ENCODE data around the gene CDC20B.
"Not testable (repeated sequence)": the region's sequence is repeated elsewhere in the genome, so short reads cannot be mapped to it uniquely, and the experiment has no call there.

The CDC20B gene

DNA sequence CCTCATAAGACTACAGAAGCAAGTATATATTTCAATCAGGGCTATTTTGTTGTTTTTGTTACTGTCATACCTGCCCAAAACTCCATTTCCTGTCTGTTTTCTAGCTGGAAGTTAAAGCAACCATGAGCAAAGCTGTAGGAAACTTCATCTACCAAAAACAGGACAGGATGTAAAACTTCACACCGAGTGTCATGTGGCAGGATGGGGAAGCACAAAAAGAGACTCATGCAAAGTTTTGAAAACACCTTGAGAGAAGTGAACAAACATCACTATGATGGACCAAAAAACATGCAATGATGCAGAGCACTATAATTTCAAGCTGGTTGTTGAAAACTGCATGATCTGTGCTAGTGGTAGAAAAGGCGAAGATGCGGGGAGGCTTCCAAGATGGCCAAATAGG is 76.8 kb downstream of the CDC20B start:
- no peak for TF ChIP-seq CTCF (IDR thresholded peaks at IDR 0.05; ENCODE audit: low read depth, low read length)
- H3K4me3 ChIP-seq (ENCODE audit: low read depth, low read length), result no peak overlapping the region
- no peak for DNase-seq (ENCODE audit: low read depth, low spot score)
- in situ Hi-C loops (cut with HindIII; ENCODE audit: low sequenced_read_pairs), result no loop called here

DNA sequence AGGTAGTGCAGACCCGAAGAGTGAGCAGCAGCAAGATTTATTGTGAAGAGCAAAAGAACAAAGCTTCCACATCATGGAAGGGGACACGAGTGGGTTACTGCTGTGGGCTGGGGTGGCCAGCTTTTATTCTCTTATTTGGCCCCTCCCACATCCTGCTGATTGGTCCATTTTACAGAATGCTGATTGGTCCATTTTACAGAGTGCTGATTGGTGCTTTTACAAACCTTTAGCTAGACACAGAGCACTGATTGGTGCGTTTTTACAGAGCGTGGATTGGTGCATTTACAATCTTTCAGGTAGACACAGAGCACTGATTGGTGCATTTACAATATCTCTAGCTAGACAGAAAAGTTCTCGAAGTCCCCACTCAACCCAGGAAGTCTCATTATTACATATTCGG is 82.0 kb downstream of the CDC20B start:
- DNase-seq (ENCODE audit: low read depth, low spot score); in situ Hi-C loops (cut with HindIII; ENCODE audit: low sequenced_read_pairs); H3K4me3 ChIP-seq (ENCODE audit: low read depth, low read length): not testable (repeated sequence)

DNA sequence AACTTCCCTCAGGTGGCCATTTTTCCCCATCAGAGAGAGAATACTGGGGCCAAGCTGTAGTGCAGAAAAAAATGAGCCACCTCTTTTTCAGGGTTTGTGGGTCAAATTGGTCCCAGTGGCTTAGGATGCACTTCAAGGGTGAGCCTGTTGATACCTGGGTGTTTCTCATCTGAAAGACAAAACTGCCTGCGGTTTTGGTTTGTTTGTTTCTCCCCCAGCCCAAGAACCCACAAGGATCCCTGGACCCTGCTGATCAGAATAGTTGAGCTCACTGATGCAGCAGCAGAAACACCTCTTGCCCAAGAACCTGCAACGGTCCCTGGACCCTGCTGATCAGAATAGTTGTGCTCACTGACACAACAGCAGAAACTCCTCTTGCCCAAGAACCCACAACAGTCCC is 83.7 kb downstream of the CDC20B start:
- H3K4me3 ChIP-seq (ENCODE audit: low read depth, low read length); DNase-seq (ENCODE audit: low read depth, low spot score); in situ Hi-C loops (cut with HindIII; ENCODE audit: low sequenced_read_pairs): not testable (repeated sequence)

DNA sequence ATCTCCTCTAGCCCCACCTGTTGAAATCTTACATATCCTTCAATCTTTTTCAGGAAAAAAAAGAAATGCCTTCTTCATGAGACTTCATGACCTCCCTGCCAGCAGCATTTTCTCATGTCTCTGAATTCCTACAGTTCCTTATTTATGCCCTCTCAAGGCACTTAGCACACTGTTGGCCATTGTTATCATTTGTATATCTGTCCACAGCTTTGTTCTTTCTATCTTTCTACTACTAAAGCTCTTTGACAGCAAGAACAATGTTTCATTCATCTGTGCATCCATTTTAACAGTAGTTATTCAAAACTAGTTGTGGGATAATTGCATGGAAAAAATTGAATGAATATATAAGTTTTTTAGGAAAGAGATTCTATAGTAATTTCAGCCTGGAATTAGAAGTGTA is 91.4 kb downstream of the CDC20B start:
- no peak overlapping the region for H3K4me3 ChIP-seq (ENCODE audit: low read depth, low read length)
- in situ Hi-C loops (cut with HindIII; ENCODE audit: low sequenced_read_pairs), result no loop called here
- no peak for DNase-seq (ENCODE audit: low read depth, low spot score)
- TF ChIP-seq CTCF (IDR thresholded peaks at IDR 0.05; ENCODE audit: low read depth, low read length), result no peak

DNA sequence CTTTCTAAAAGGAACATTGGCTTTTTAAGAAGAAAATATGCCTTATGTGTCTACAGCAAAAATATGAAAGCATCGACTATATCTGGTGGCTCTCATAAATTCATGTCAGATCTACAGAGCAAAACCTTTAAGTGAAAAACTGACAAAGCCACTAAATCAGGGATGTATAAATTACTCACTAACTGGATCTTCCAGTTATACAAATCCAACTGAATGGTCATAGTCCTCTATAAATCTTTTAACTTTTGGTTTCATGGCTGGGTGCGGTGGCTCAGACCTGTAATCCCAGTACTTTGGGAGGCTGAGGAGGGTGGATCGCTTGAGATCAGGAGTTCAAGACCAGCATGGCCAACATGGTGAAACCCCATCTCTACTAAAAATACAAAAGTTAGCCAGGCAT is 99.8 kb downstream of the CDC20B start:
- in situ Hi-C loops (cut with HindIII; ENCODE audit: low sequenced_read_pairs), result no loop called here
- no peak for TF ChIP-seq CTCF (IDR thresholded peaks at IDR 0.05; ENCODE audit: low read depth, low read length)
- DNase-seq (ENCODE audit: low read depth, low spot score), result no peak
- no peak overlapping the region for H3K4me3 ChIP-seq (ENCODE audit: low read depth, low read length)

GRCh38 chr5:55072666-55073065 is 100.3 kb downstream of the CDC20B start:
- no peak overlapping the region for H3K4me3 ChIP-seq (ENCODE audit: low read depth, low read length)
- no peak for TF ChIP-seq CTCF (IDR thresholded peaks at IDR 0.05; ENCODE audit: low read depth, low read length)
- DNase-seq (ENCODE audit: low read depth, low spot score), result no peak
- in situ Hi-C loops (cut with HindIII; ENCODE audit: low sequenced_read_pairs), result no loop called here

- DNase-seq (ENCODE audit: low read depth, low spot score), result no peak
- TF ChIP-seq CTCF (IDR thresholded peaks at IDR 0.05; ENCODE audit: low read depth, low read length), result no peak
- in situ Hi-C loops (cut with HindIII; ENCODE audit: low sequenced_read_pairs), result no loop called here
- no peak overlapping the region for H3K4me3 ChIP-seq (ENCODE audit: low read depth, low read length)
Observed at GRCh38 chr5:55071413-55071812, 101.6 kb downstream of the CDC20B start.

DNA sequence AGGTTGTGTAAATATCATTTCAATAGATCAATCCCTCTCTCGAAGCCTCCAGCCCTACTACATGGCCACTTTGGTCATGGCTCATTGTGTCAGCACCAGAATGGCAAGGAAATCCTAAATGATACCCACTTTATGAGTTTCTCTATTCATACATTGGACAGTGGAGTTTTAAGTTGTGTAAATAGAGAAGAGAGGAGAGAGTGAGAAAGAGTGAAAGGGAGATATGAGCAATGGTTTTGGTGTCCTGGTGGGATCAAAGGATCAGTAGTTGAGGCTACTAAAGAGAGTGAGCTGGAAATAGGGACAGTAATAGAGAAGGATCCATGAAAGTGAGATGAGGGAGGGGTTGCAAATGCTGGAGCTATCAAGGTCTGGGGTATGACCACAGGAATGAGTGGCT is 102.0 kb downstream of the CDC20B start:
- no peak overlapping the region for H3K4me3 ChIP-seq (ENCODE audit: low read depth, low read length)
- TF ChIP-seq CTCF (IDR thresholded peaks at IDR 0.05; ENCODE audit: low read depth, low read length), result no peak
- in situ Hi-C loops (cut with HindIII; ENCODE audit: low sequenced_read_pairs), result no loop called here
- DNase-seq (ENCODE audit: low read depth, low spot score), result no peak

All from astrocyte of the spinal cord (primary cell).